Activated B cell treated with CpG ODN at 0.5 μM for 24 hours (primary cell): ENCODE measurements around the gene ALDH1A1. TPM values are rescaled to one million over a fixed set of nuclear protein-coding genes. Genes with fewer than 3 reads are reported as not detected.

ENCODE experiments used
- ATAC-seq: fragments of 200-7000 bp; cut with Tn5 transposase; one replicate; pipeline ENCODE4 v1.10.0; 2021; ENCODE audit warnings: low read depth, mild to moderate bottlenecking, moderate library complexity
- CTCF ChIA-PET: fragments of 350-600 bp; sonication (Branson Sonifier 250); formaldehyde crosslinking; loops from one replicate; lab custom pipeline; 2021; ENCODE audit warnings: antibody characterized with exemption; lab: Charles Lee
- POLR2A ChIA-PET: fragments of 350-600 bp; sonication (Branson Sonifier 250); formaldehyde crosslinking; loops from one replicate; lab custom pipeline; 2021; ENCODE audit warnings: antibody characterized with exemption; lab: Charles Lee
- DNase-seq: peaks from one replicate; pipeline ENCODE4 v3.0.0; 2022
- H3K27ac Mint-ChIP-seq: one replicate; pipeline ENCODE4 v1.8.0; 2020; ENCODE audit warnings: mixed read lengths
- H3K27me3 Mint-ChIP-seq: one replicate; pipeline ENCODE4 v1.8.0; 2021; ENCODE audit warnings: mixed read lengths
- H3K36me3 Mint-ChIP-seq: one replicate; pipeline ENCODE4 v1.8.0; 2021; ENCODE audit warnings: low read depth, mixed read lengths
- H3K4me1 Mint-ChIP-seq: one replicate; pipeline ENCODE4 v1.8.0; 2021; ENCODE audit warnings: mixed read lengths
- H3K4me3 Mint-ChIP-seq: one replicate; pipeline ENCODE4 v1.8.0; 2020; ENCODE audit warnings: mild to moderate bottlenecking, mixed read lengths
- H3K9me3 Mint-ChIP-seq: one replicate; pipeline ENCODE4 v1.8.0; 2020; ENCODE audit warnings: mixed read lengths
- CTCF ChIP-seq: fragments of 200-600 bp; IDR thresholded peaks from one replicate; pipeline ENCODE4 v1.8.0; 2022; ENCODE audit warnings: antibody characterized with exemption, mild to moderate bottlenecking
- intact Hi-C: fragments of 100-400 bp; cut with micrococcal nuclease; formaldehyde crosslinking; loops from one replicate; pipeline ENCODE4 v1.15.1; 2024
- total RNA-seq: library from RNA; stranded (reverse); gene quantifications from 2 replicates; pipeline ENCODE4 v1.2.3, GENCODE V29; 2022

Gene ALDH1A1
- total RNA-seq, 1 donor from 2014 or later = not detected

GRCh38 chr9:72906810-72907209 is 46.0 kb downstream of the ALDH1A1 start:
- DNase-seq (no peak), ATAC-seq (no peak)
- H3K9me3 Mint-ChIP-seq = no peaks in the 10 kb centered on the region
- no peak for TF ChIP-seq CTCF
- no peak overlapping the region for H3K4me3 Mint-ChIP-seq
- no peaks in the 10 kb centered on the region for H3K36me3 Mint-ChIP-seq
- CTCF ChIA-PET = no interaction called here
- peaks cover 2% of the 10 kb centered on the region for H3K27me3 Mint-ChIP-seq
- no peaks in the 10 kb centered on the region for H3K4me1 Mint-ChIP-seq
- H3K27ac Mint-ChIP-seq = no peak overlapping the region
- intact Hi-C loops = no loop called here
- POLR2A ChIA-PET = no interaction called here

GRCh38 chr9:72905514-72906480 is 47.1 kb downstream of the ALDH1A1 start:
- Mint-ChIP-seq H3K27me3 (peaks cover 2% of the 10 kb centered on the region), H3K4me1 (no peaks in the 10 kb centered on the region), H3K4me3 (no peak overlapping the region), H3K36me3 (no peaks in the 10 kb centered on the region), H3K27ac (no peak overlapping the region), H3K9me3 (no peaks in the 10 kb centered on the region)
- no peak for ATAC-seq
- intact Hi-C loops = no loop called here
- DNase-seq = no peak
- POLR2A ChIA-PET = no interaction called here
- CTCF ChIA-PET = no interaction called here
- no peak for TF ChIP-seq CTCF

GRCh38 chr9:72904267-72905093 is 48.4 kb downstream of the ALDH1A1 start:
- Mint-ChIP-seq H3K27ac (no peak overlapping the region), H3K4me1 (no peaks in the 10 kb centered on the region), H3K4me3 (no peak overlapping the region), H3K36me3 (no peaks in the 10 kb centered on the region), H3K9me3 (no peaks in the 10 kb centered on the region), H3K27me3 (peaks cover 2% of the 10 kb centered on the region)
- ChIA-PET CTCF (no interaction called here), POLR2A (no interaction called here)
- no peak for ATAC-seq
- intact Hi-C loops = no loop called here
- TF ChIP-seq CTCF = no peak
- no peak for DNase-seq

- ChIA-PET POLR2A (no interaction called here), CTCF (no interaction called here)
- intact Hi-C loops = no loop called here
- H3K9me3 Mint-ChIP-seq = no peaks in the 10 kb centered on the region
- H3K4me3 Mint-ChIP-seq = no peak overlapping the region
- no peak overlapping the region for H3K27ac Mint-ChIP-seq
- ATAC-seq (no peak), DNase-seq (no peak)
- no peaks in the 10 kb centered on the region for H3K36me3 Mint-ChIP-seq
- H3K27me3 Mint-ChIP-seq = peaks cover 2% of the 10 kb centered on the region
- H3K4me1 Mint-ChIP-seq = no peaks in the 10 kb centered on the region
- TF ChIP-seq CTCF = no peak
Observed at GRCh38 chr9:72903103-72903502, 49.8 kb downstream of the ALDH1A1 start.

- ChIA-PET CTCF (no interaction called here), POLR2A (no interaction called here)
- H3K4me1 Mint-ChIP-seq = no peaks in the 10 kb centered on the region
Observed at GRCh38 chr9:72902268-72902667, 50.6 kb downstream of the ALDH1A1 start.

More at GRCh38 chr9:72902268-72902667, 50.6 kb downstream of the ALDH1A1 start:
- Mint-ChIP-seq H3K9me3 (no peaks in the 10 kb centered on the region), H3K36me3 (no peaks in the 10 kb centered on the region), H3K4me3 (no peak overlapping the region), H3K27me3 (peaks cover 2% of the 10 kb centered on the region), H3K27ac (no peak overlapping the region)
- no peak for TF ChIP-seq CTCF
- DNase-seq (no peak), ATAC-seq (no peak)
- intact Hi-C loops = no loop called here
